GM13976 (cell line): ENCODE data around the gene CCDC149.

ENCODE experiments used
- DNase-seq: peaks from one replicate; pipeline ENCODE4 v3.0.0; 2012; ENCODE audit warnings: low spot score
- in situ Hi-C: fragments of 300-500 bp; cut with MboI; formaldehyde crosslinking; loops from one replicate; pipeline ENCODE4 v1.12.0; 2022; ENCODE audit warnings: low sequenced_read_pairs, mixed read lengths, inconsistent platforms; ENCODE audit not compliant: unreplicated experiment
- TF ChIP-seq, protein P1 (sequence below): IDR thresholded peaks from 2 replicates; pipeline ENCODE4 v1.5.1; 2012; ENCODE audit warnings: borderline replicate concordance, mild to moderate bottlenecking; ENCODE audit not compliant: insufficient read depth; ENCODE audit errors: extremely low read depth, missing control alignments, control extremely low read depth

Gene CCDC149

GRCh38 chr4:24892278-24892677 lies 20.6 kb downstream of the CCDC149 start:
- in situ Hi-C loops = no loop called here
- no peak for DNase-seq
- TF ChIP-seq, protein P1, sequence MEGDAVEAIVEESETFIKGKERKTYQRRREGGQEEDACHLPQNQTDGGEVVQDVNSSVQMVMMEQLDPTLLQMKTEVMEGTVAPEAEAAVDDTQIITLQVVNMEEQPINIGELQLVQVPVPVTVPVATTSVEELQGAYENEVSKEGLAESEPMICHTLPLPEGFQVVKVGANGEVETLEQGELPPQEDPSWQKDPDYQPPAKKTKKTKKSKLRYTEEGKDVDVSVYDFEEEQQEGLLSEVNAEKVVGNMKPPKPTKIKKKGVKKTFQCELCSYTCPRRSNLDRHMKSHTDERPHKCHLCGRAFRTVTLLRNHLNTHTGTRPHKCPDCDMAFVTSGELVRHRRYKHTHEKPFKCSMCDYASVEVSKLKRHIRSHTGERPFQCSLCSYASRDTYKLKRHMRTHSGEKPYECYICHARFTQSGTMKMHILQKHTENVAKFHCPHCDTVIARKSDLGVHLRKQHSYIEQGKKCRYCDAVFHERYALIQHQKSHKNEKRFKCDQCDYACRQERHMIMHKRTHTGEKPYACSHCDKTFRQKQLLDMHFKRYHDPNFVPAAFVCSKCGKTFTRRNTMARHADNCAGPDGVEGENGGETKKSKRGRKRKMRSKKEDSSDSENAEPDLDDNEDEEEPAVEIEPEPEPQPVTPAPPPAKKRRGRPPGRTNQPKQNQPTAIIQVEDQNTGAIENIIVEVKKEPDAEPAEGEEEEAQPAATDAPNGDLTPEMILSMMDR = no peak

DNA sequence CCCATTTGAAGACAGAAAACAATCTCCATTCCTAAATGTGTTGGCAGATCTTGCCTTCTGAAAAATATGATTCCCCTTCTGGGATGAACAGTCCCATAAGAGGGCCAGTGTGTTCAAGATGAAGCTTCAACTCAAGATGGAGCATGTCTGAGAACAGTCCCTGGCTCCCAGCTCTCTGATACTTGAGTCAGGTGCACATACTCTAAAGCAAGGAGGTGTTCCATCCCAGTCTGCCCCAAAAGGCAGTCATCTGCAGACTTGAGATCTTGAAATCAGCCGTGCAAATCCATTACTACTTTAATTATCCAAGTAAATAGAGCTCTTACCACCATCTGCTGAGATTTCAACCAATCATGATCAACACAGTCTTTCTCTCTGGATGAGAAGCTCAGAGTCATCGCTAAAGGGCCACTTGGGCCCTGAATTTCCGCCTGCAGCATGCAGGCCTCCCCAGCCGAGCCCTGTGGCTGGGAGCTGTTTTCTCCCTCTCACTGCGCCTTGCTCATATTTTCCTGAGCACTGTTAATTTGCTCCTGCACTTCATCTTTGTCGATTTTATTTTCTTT lies 22.2 kb downstream of the CCDC149 start:
- in situ Hi-C loops = no loop called here
- TF ChIP-seq, protein P1 = no peak
- DNase-seq = no peak

- no peak for DNase-seq
- in situ Hi-C loops = no loop called here
- TF ChIP-seq, protein P1 = no peak
Measured at GRCh38 chr4:24889991-24890390, 22.9 kb downstream of the CCDC149 start.

GRCh38 chr4:24888475-24889344 lies 24.1 kb downstream of the CCDC149 start:
- in situ Hi-C loops = no loop called here
- no peak for DNase-seq
- TF ChIP-seq, protein P1 = no peak

DNA sequence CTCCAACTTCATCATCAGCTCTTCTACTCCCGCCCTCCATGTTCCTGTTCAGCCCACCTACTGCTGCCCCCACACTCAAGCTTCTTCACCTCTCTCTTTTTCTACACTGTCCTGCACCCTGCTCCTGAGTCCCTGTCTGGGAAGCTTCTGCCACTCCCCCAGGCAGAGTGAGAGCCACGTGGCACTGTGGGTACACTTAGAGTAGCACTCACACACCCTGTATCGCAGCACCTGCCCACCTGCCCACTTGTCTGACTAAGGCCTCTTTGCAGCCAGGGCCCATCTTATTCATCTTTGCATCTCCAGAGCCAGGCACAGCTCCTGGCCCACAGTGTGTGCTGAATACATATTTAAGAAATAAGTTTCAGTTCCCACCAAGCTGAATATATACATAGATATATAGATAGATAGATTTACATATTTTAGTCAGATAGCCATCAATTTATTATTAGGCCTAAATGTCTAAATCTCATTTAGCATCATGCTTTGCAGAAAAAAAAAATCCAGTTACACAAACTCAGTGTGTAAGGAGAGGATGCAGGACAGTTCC lies 24.9 kb downstream of the CCDC149 start:
- in situ Hi-C loops = no loop called here
- no peak for DNase-seq
- TF ChIP-seq, protein P1 = no peak

DNA sequence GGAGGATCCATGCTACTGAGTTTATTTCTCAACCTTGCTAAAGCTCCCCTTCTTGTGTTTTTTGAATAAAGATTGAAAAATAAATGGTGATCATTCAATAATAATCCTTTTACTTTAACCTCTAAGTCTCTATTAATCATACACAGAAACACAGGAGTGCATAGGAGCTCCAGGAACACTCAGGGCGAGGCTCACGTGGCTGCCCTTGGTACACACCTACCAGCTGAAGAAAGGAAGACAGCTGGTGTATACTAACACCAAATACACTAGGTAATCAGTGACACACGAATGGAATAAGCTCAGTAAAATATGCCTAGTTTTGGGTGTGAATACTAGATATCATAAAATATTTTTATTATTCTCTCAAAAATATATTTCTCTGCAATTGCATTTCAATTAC lies 26.2 kb downstream of the CCDC149 start:
- TF ChIP-seq, protein P1 = no peak
- in situ Hi-C loops = no loop called here
- no peak for DNase-seq
